ENCODE results near the gene HBG1.
"Not testable (repeated sequence)": the region's sequence is repeated elsewhere in the genome, so short reads cannot be mapped to it uniquely, and the experiment has no call there.

Gene HBG1

GRCh38 chr11:5249807-5250396 is at the start of gene HBG1:
HBG1 (minus strand) TSS chr11:5249857; CDS start chr11:5249804, 53 bp downstream.
- not testable (repeated sequence) for DNase-seq (ENCODE audit: low spot score)

- DNase-seq (ENCODE audit: low spot score) = no peak
Observed at GRCh38 chr11:5298451-5298850, 48.8 kb upstream of the HBG1 start.

- no peak for DNase-seq (ENCODE audit: low spot score)
Observed at GRCh38 chr11:5297721-5298323, 48.2 kb upstream of the HBG1 start.

DNA sequence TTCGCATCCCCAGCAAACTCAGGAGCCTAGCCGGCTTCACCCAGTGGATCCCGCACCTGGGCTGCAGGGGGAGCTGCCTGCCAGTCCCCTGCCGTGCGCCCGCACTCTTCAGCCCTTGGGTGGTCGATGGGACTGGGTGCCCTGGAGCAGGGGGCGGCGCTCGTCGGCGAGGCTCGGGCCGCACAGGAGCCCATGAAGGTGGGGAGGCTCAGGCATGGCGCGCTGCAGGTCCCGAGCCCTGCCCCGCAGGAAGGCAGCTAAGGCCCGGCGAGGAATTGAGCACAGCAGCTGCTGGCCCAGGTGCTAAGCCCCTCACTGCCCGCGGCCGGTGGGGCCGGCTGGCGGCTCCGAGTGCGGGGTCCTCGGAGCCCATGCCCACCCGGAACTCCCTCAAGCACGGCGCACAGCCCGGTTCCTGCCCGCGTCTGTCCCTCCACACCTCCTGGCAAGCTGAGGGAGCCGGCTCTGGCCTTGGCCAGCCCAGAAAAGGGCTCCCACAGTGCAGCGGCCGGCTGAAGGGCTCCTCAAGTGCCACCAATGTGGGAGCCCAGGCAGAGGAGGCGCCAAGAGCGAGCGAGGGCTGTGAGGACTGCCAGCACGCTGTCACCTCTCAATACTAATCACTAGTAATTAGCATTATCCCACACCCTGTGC is 44.8 kb upstream of the HBG1 start:
- not testable (repeated sequence) for DNase-seq (ENCODE audit: low spot score)

DNA sequence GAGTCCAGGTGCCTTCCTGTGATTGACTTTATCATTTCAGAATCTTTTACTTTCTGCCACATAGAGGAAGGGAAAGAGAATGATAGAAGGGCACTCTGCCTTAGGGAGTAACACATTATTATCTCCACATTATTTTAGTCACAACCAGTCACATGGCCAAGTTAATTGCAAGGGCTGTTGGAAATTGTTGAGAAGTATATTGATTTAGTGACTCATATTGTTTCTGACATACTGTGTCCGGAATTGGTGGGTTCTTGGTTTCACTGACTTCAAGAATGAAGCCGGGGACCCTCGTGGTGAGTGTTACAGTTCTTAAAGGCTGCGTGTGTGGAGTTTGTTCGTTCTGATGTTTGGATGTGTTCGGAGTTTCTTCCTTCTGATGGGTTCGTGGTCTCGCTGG is 43.4 kb upstream of the HBG1 start:
- DNase-seq (ENCODE audit: low spot score) = no peak

- DNase-seq (ENCODE audit: low spot score) = peak; percentile 58
Observed at GRCh38 chr11:5291207-5291838, 41.7 kb upstream of the HBG1 start.

DNA sequence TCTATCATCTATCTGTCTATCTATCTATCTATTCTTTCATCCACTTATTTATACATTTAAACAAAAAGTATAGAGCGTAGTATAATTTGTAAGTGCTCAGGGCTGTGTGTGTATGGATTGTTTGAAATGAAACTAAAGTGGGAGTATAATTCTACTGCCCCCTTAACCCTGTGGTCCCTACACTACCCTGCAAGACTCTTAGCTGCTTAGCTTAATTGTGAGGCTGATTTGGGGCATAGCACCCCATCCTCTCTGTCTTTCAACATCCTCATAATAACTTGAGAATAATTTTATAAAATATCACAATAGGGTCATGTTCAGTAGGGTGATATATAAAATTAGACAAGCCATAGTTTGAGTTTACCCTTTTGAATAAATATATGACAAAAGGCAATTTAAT is 40.4 kb upstream of the HBG1 start:
- no peak for DNase-seq (ENCODE audit: low spot score)

DNA sequence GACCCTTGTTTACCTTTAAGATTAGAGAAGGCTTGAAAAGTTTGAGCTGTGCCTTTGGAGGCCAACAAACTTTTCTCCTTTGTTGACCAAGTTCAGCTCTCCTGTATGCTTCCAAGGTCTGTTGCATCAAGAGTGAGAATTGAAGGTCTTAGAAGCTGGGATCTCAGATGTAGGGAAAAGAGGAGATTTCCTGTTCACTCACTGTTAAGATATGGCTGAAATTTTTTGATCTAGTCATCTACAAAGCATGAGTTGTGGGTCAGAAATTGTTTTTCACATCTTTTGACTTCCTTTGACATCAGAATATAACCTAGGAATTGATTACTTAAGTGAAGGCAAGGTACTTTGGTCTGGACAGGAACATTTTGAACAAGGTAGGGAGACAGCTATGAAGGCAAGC is 40.0 kb upstream of the HBG1 start:
- no peak for DNase-seq (ENCODE audit: low spot score)

- peak; percentile 0 for DNase-seq (ENCODE audit: low spot score)
Observed at GRCh38 chr11:5288906-5289550, 39.4 kb upstream of the HBG1 start.

GRCh38 chr11:5288108-5288905 is 38.6 kb upstream of the HBG1 start:
- no peak for DNase-seq (ENCODE audit: low spot score)

DNA sequence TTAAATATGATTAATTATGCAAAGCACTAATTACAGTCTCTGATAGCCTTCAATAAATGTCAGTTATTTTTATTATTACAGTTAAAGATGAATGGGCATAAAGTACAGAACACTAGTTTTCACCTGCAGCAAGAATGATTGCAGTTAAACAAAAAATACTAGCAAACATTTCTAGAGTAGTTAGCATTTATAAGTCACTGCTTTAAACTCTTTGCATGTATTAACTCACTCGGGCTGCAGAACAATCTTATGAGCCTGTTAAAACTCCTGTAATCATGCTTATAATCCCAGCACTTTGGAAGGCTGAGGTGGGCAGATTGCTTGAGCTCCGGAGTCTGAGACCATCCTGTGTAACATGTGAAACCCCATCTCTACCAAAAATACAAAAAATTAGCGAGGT is 37.2 kb upstream of the HBG1 start:
- DNase-seq (ENCODE audit: low spot score) = no peak

GRCh38 chr11:5286351-5286750 is 36.7 kb upstream of the HBG1 start:
- DNase-seq (ENCODE audit: low spot score) = no peak

DNA sequence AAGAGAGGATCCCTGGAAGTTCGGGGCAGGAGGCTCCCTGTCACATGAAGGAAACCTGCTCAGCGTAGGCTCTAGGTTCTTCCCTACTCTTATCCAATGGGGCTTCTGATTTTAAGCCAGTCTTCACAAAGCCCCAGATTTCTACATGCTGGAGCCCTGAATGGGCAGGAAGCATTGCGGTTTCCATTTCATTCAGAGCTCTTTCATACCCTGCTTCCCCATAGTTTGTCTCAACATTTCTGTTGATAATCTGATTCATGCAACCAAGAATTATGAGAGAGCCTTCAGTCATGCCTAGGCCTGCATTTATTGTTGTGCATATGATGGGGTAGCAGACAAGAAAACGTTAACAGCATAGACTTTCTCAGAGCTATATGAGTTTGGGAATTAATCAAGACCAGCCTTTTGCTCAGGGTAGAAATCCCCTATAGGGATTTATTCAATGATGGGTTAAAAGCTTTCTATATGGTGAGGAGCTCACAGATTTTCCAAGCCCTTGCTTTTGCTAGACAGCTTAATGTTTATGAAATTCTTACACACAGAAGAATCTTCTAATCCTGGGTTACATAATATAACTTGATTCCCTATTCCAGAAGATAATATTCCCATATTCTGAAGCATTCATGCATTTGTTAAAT is 36.2 kb upstream of the HBG1 start:
- DNase-seq (ENCODE audit: low spot score) = no peak

DNA sequence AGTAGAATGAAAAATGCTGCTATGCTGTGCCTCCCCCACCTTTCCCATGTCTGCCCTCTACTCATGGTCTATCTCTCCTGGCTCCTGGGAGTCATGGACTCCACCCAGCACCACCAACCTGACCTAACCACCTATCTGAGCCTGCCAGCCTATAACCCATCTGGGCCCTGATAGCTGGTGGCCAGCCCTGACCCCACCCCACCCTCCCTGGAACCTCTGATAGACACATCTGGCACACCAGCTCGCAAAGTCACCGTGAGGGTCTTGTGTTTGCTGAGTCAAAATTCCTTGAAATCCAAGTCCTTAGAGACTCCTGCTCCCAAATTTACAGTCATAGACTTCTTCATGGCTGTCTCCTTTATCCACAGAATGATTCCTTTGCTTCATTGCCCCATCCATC is 35.0 kb upstream of the HBG1 start:
- no peak for DNase-seq (ENCODE audit: low spot score)

GRCh38 chr11:5283882-5284281 is 34.2 kb upstream of the HBG1 start:
- no peak for DNase-seq (ENCODE audit: low spot score)

- no peak for DNase-seq (ENCODE audit: low spot score)
Observed at GRCh38 chr11:5283086-5283485, 33.4 kb upstream of the HBG1 start.

DNA sequence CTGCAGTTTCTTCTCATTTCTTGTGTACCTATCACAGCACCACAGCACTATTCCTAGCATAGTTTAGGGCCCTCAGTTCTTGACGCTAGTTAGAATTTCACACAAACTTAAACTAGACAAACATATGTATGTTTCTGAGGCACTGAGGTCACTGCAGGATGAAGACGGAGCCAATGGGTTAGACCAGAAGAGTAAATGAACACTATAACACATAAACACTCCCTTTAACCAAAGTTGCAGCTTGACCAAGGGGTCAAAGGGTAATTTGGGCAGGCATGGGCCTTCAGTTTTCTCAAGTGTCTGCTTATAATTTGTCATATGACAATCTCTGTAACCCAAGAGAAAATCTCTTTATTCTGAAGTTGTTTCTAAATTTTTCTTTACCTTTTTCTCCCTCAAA is 33.0 kb upstream of the HBG1 start:
- DNase-seq (ENCODE audit: low spot score) = no peak

DNA sequence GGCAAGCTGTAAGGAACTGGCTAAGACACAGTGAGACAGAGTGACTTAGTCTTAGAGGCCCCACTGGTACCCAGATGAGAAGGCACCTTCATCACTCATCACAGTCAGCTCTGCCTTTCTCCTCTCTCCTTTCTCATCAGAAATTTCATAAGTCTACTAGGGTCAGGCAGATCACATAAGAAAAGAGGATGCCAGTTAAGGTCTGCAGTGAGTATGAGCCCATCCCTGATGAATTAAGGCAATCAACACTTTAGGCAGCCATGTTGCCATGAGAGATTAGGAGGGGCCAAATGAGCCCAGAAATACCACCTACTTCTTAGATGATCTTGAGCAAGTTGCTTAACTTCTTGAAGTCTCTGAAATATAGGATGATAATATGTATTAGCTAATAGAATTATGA is 31.9 kb upstream of the HBG1 start:
- no peak for DNase-seq (ENCODE audit: low spot score)

DNA sequence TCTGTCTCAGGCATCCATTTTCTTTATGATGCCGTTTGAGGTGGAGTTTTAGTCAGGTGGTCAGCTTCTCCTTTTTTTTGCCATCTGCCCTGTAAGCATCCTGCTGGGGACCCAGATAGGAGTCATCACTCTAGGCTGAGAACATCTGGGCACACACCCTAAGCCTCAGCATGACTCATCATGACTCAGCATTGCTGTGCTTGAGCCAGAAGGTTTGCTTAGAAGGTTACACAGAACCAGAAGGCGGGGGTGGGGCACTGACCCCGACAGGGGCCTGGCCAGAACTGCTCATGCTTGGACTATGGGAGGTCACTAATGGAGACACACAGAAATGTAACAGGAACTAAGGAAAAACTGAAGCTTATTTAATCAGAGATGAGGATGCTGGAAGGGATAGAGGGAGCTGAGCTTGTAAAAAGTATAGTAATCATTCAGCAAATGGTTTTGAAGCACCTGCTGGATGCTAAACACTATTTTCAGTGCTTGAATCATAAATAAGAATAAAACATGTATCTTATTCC is 31.0 kb upstream of the HBG1 start:
- peak; percentile 97 for DNase-seq (ENCODE audit: low spot score)

GRCh38 chr11:5279471-5280090 is 29.9 kb upstream of the HBG1 start:
- DNase-seq (ENCODE audit: low spot score) = no peak

Measured in RKO (cell line).